Measurements from ENCODE around the gene ENAH. TPM values are rescaled to one million over a fixed set of nuclear protein-coding genes. Genes with fewer than 3 reads are reported as not detected.
"Not testable (repeated sequence)": the region's sequence is repeated elsewhere in the genome, so short reads cannot be mapped to it uniquely, and the experiment has no call there.

ENAH gene
- total RNA-seq, 2 experiments from 2014 or later: 0.84 to 1.1 TPM

DNA sequence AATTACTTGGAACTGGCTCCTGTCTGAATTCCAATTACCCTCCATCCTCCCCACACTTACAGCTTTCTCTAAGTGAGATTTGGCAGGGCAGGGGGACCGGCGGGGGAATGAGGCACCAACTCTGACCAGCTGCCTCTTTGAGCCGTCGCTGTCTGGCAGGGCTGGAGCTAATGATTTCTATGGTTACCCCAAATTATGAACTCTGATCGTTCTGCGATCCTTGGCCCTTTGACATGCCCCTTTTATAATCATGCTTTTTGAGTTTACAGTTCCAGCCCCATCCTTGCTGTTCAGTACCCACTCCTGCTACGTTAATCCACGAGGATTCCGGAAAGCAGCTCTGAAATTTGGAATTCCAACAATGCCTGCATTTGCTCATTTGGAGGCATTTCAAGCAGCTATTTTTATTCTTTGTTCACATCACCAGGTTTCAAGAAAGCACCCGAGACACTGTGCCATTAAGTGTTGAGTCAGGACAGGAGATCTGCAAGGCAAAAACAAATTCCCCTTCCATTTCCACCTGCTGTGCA, 170.4 kb downstream of the ENAH start:
- peaks cover 4% of the 10 kb centered on the region for H3K36me3 Mint-ChIP-seq
- H3K27me3 Mint-ChIP-seq: no peaks in the 10 kb centered on the region
- no peaks in the 10 kb centered on the region for H3K9me3 Mint-ChIP-seq
- no peak overlapping the region for H3K27ac Mint-ChIP-seq
- DNase-seq: no peak
- peaks cover 7% of the 10 kb centered on the region for H3K4me1 Mint-ChIP-seq
- no peak overlapping the region for H3K4me3 Mint-ChIP-seq

GRCh38 chr1:225481738-225482137, 171.2 kb downstream of the ENAH start:
- Mint-ChIP-seq H3K4me3 (no peak overlapping the region), H3K9me3 (no peaks in the 10 kb centered on the region), H3K27ac (no peak overlapping the region), H3K36me3 (peaks cover 10% of the 10 kb centered on the region), H3K4me1 (peaks cover 15% of the 10 kb centered on the region), H3K27me3 (no peaks in the 10 kb centered on the region)
- DNase-seq: no peak

DNA sequence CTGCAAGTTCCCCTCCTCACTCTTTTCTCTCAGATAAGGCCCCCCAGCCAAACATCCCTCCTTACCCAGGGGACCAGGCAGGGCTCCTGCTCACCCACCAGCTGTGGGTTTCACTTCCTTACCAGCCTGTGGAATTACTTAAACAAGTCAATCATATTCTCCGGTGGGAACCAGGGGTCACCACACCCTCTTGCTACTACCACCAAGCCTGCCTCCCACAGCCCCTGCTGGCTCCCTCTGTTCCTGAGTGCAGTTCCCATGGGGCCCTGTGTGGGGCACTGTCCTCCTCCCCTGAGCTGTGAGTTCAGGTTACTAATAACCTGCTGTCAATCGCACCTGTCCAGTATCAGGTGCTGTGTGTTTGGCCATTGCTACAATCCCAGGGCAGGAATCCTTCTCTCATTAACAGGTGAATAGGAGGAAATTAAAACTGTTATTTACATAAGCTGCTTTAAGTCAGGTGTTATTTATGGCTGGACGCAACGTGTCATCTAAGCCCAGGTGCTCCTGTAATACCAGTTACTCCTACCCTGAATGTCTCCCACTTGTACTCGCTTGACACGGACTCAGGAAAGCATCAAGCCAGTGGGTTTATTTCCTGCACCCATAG, 172.0 kb downstream of the ENAH start:
- no peak overlapping the region for H3K4me3 Mint-ChIP-seq
- H3K4me1 Mint-ChIP-seq: peaks cover 23% of the 10 kb centered on the region
- H3K9me3 Mint-ChIP-seq: no peaks in the 10 kb centered on the region
- peaks cover 12% of the 10 kb centered on the region for H3K36me3 Mint-ChIP-seq
- peak; percentile 55 for DNase-seq
- H3K27ac Mint-ChIP-seq: no peak overlapping the region
- no peaks in the 10 kb centered on the region for H3K27me3 Mint-ChIP-seq

GRCh38 chr1:225479996-225480720, 172.8 kb downstream of the ENAH start:
- DNase-seq: no peak
- no peaks in the 10 kb centered on the region for H3K27me3 Mint-ChIP-seq
- H3K9me3 Mint-ChIP-seq: no peaks in the 10 kb centered on the region
- H3K4me1 Mint-ChIP-seq: peaks cover 24% of the 10 kb centered on the region
- H3K27ac Mint-ChIP-seq: no peak overlapping the region
- no peak overlapping the region for H3K4me3 Mint-ChIP-seq
- H3K36me3 Mint-ChIP-seq: peaks cover 12% of the 10 kb centered on the region

DNA sequence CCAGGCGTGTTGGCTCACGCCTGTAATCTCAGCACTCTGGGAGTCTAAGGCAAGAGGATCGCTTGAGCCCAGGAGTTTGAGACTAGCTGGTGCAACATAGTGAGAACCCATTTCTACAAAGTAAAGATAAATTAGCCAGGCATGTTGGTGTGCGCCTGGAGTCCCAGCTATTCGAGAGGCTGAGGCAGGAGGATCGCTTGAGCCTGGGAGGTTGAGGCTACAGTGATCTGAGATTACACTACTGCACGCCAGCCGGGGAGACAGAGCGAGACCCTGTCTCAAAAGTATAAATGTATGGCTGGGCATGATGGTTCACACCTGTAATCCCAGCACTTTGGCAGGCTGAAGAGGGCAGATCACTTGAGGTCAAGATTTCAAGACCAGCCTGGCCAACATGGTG, 173.6 kb downstream of the ENAH start:
- no peak overlapping the region for H3K27ac Mint-ChIP-seq

GRCh38 chr1:225477296-225477911, 175.5 kb downstream of the ENAH start:
- DNase-seq: no peak
- Mint-ChIP-seq H3K9me3 (no peaks in the 10 kb centered on the region), H3K4me3 (no peak overlapping the region), H3K36me3 (peaks cover 12% of the 10 kb centered on the region), H3K4me1 (peaks cover 39% of the 10 kb centered on the region), H3K27me3 (no peaks in the 10 kb centered on the region), H3K27ac (peak overlapping the region; percentile 50)

More for the DNA sequence above, 173.6 kb downstream of the ENAH start:
- Mint-ChIP-seq H3K27me3 (no peaks in the 10 kb centered on the region), H3K4me3 (no peak overlapping the region), H3K9me3 (no peaks in the 10 kb centered on the region), H3K36me3 (peaks cover 12% of the 10 kb centered on the region), H3K4me1 (peaks cover 29% of the 10 kb centered on the region)
- no peak for DNase-seq

DNA sequence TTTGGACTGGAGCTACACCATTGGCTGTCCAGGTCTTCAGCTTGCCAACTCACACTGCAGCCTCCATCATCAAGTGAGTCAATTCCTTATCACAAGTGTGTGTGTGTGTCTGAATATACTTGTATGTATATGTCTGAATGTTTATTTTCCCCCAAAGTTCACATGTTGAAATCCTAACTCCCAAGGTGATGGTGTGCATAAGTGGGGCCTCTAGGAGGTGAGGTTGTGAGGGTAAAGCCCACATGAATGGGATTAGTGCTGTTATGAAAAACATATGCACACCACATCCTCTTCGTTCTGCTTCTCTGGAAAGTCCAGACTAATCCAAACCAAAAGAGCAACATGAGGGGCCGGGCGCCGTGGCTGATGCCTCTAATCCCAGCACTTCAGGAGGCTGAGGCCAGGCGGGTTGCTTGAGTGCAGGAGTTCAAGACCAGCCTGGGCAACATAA, 176.4 kb downstream of the ENAH start:
- peaks cover 39% of the 10 kb centered on the region for H3K4me1 Mint-ChIP-seq
- H3K27me3 Mint-ChIP-seq: no peaks in the 10 kb centered on the region
- no peaks in the 10 kb centered on the region for H3K9me3 Mint-ChIP-seq
- peak overlapping the region; percentile 72 for H3K27ac Mint-ChIP-seq
- H3K36me3 Mint-ChIP-seq: peaks cover 12% of the 10 kb centered on the region
- peak; percentile 38 for DNase-seq
- no peak overlapping the region for H3K4me3 Mint-ChIP-seq

DNA sequence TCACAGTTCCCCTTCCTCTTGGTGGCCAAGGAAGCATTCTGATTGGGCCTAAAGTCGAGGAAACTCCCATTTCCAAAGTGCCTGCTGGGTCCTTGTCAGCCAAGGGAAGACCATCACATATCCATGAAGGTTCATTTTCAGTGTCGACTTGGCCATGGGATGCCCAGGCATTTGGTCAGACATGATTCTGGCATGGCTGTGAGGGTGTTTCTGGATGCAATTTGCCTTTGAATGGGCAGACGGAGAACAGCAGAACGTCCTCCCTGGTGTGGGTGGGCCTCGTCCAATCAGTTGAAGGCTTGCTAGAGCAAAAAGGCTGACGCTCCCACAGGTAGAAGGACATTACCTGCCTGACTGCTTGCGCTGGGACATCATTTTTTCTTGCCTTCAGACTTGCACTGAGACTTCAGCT, 176.8 kb downstream of the ENAH start:
- H3K36me3 Mint-ChIP-seq: peaks cover 12% of the 10 kb centered on the region
- DNase-seq: no peak
- peaks cover 39% of the 10 kb centered on the region for H3K4me1 Mint-ChIP-seq
- H3K4me3 Mint-ChIP-seq: no peak overlapping the region
- peak overlapping the region; percentile 72 for H3K27ac Mint-ChIP-seq
- no peaks in the 10 kb centered on the region for H3K27me3 Mint-ChIP-seq
- no peaks in the 10 kb centered on the region for H3K9me3 Mint-ChIP-seq

GRCh38 chr1:225474986-225475820, 177.7 kb downstream of the ENAH start:
- no peak overlapping the region for H3K4me3 Mint-ChIP-seq
- no peaks in the 10 kb centered on the region for H3K9me3 Mint-ChIP-seq
- no peaks in the 10 kb centered on the region for H3K27me3 Mint-ChIP-seq
- peak; percentile 74 for DNase-seq
- H3K4me1 Mint-ChIP-seq: peaks cover 36% of the 10 kb centered on the region
- peaks cover 12% of the 10 kb centered on the region for H3K36me3 Mint-ChIP-seq
- H3K27ac Mint-ChIP-seq: no peak overlapping the region

DNA sequence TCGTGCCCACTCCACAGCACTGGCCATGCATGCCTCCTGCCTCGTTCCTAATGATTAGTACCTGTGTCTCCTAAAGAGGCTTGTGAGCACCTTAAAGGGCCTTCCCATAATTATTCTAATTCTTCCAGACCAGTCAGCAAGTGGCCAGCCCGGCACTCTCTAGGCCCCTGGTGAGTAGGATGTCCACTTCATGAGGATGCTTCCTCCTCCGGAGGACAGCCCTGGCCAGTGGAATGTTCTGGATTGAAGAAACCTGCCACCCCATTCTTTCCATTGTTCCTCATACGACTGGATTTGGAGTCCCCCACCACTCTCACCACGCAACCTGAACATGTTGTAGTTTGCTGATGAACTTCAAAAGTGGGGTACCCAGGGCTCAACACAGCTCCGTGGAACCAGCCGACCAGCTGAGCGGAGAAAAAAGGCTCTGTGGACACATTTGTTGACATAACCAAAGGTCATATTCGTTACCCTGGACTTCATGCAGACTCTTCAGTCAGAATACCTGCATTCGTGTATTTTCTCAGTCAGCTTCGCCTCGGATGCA, 178.4 kb downstream of the ENAH start:
- no peak overlapping the region for H3K27ac Mint-ChIP-seq
- no peak for DNase-seq
- peaks cover 36% of the 10 kb centered on the region for H3K4me1 Mint-ChIP-seq
- no peaks in the 10 kb centered on the region for H3K9me3 Mint-ChIP-seq
- peaks cover 12% of the 10 kb centered on the region for H3K36me3 Mint-ChIP-seq
- H3K27me3 Mint-ChIP-seq: no peaks in the 10 kb centered on the region
- no peak overlapping the region for H3K4me3 Mint-ChIP-seq

DNA sequence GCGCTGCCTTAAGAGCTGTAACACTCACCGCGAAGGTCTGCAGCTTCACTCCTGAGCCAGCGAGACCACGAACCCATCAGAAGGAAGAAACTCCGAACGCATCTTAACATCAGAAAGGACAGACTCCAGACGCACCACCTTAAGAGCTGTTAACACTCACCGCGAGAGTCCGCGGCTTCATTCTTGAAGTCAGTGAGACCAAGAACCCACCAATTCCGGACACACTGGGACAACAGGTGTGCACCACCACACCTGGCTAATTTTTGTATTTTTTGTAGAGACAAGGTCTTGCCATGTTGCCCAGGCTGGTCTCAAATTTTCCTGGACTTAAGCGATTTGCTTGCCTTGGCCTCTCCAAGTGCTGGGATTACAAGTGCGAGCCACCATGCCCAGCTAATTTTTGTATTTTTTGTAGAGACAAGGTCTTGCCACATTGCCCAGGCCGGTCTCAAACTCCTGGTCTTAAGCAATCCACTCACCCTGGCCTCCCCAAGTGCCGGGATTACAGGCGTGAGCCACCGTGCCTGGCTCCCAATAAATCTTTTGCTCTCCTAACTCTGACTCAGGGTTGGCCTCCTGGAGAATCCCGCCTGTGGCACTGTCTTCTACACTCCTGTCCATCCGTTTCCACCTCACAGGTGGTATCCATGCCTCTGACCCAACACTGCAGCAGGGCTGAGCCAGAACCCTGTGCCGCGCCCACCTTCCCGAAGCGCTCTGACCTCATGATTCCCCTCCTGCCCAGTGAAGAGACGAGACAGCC, 179.1 kb downstream of the ENAH start:
- Mint-ChIP-seq H3K27ac (peak overlapping the region; percentile 44), H3K4me1 (peaks cover 36% of the 10 kb centered on the region), H3K4me3 (peak overlapping the region; percentile 42), H3K36me3 (peaks cover 12% of the 10 kb centered on the region)
- H3K27me3 Mint-ChIP-seq, DNase-seq, H3K9me3 Mint-ChIP-seq: not testable (repeated sequence)

DNA sequence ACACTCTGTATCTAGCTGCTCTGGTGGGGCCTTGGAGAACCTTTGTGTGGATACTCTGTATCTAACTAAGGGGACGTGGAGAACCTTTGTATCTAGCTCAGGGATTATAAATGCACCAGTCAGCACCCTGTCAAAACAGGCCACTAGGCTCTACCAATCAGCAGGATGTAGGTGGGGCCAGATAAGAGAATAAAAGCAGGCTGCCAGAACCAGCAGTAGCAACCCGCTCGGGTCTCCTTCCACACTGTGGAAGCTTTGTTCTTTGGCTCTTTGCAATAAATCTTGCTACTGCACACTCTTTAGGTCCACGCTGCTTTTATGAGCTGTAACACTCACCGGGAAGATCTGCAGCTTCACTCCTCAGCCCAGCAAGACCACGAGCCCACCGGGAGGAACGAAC, 179.7 kb downstream of the ENAH start:
- peak; percentile 38 for DNase-seq
- H3K27me3 Mint-ChIP-seq, H3K9me3 Mint-ChIP-seq: not testable (repeated sequence)
- H3K27ac Mint-ChIP-seq: peak overlapping the region; percentile 44
- peaks cover 41% of the 10 kb centered on the region for H3K4me1 Mint-ChIP-seq
- H3K4me3 Mint-ChIP-seq: peak overlapping the region; percentile 42
- H3K36me3 Mint-ChIP-seq: peaks cover 12% of the 10 kb centered on the region

- H3K9me3 Mint-ChIP-seq: no peaks in the 10 kb centered on the region
- no peak overlapping the region for H3K27ac Mint-ChIP-seq
- DNase-seq: no peak
- H3K4me3 Mint-ChIP-seq: no peak overlapping the region
- H3K36me3 Mint-ChIP-seq: peaks cover 1% of the 10 kb centered on the region
- H3K27me3 Mint-ChIP-seq: no peaks in the 10 kb centered on the region
- H3K4me1 Mint-ChIP-seq: peaks cover 35% of the 10 kb centered on the region
Observed at GRCh38 chr1:225471453-225472301, 181.2 kb downstream of the ENAH start.
